ENCODE results near the gene NET1.

Gene NET1

GRCh38 chr10:5504146-5505072 lies 92.1 kb downstream of the NET1 start:
- no peak for DNase-seq

GRCh38 chr10:5506246-5506645 lies 93.9 kb downstream of the NET1 start:
- DNase-seq, result no peak

GRCh38 chr10:5506751-5507648 lies 94.6 kb downstream of the NET1 start:
- no peak for DNase-seq

GRCh38 chr10:5507649-5508131 lies 95.3 kb downstream of the NET1 start:
- no peak for DNase-seq

GRCh38 chr10:5508161-5508604 lies 95.8 kb downstream of the NET1 start:
- DNase-seq, result no peak

Measured in amniotic stem cell (primary cell).